ENCODE results near the gene CNOT6L. TPM values are rescaled to one million over a fixed set of nuclear protein-coding genes. Genes with fewer than 3 reads are reported as not detected.

Gene CNOT6L
- total and polyA plus RNA-seq, 7 donors: 4.2 to 21.6 (median 17.5) TPM

DNA sequence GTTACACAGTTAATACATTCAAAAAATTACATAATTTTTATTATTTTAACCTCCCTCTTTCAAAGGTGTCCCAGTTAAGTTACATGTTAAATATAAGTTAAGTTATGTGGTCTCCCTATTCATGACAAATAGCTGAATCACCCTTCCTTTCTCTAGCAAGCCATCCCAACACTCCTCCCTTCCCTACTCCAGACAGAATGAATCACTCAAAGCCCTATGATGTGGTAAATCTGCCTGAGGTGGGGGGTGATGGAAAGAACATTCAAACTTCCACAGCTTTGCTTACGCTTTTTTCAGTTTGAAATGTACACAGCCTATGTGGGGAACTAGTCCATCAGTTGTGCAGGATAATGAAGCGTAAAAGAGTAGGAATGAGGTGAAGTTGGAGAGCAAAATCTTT lies 123.4 kb downstream of the CNOT6L start:
- Histone ChIP-seq H3K4me3 (no peak overlapping the region), H3K27ac (no peak overlapping the region), H3K4me1 (peaks cover 0 to 19% (median 12%) of the 10 kb centered on the region in 4 donors), H3K27me3 (no peaks in the 10 kb centered on the region), H3K36me3 (no peaks in the 10 kb centered on the region), H3K9me3 (no peaks in the 10 kb centered on the region)
- 92 to 93% methylated on average over 2 of the region's 2 CpGs for WGBS, 2 donors
- intact Hi-C loops (cut with DNase I): no loop called here
- DNase-seq: no peak
- TF ChIP-seq, protein P1, sequence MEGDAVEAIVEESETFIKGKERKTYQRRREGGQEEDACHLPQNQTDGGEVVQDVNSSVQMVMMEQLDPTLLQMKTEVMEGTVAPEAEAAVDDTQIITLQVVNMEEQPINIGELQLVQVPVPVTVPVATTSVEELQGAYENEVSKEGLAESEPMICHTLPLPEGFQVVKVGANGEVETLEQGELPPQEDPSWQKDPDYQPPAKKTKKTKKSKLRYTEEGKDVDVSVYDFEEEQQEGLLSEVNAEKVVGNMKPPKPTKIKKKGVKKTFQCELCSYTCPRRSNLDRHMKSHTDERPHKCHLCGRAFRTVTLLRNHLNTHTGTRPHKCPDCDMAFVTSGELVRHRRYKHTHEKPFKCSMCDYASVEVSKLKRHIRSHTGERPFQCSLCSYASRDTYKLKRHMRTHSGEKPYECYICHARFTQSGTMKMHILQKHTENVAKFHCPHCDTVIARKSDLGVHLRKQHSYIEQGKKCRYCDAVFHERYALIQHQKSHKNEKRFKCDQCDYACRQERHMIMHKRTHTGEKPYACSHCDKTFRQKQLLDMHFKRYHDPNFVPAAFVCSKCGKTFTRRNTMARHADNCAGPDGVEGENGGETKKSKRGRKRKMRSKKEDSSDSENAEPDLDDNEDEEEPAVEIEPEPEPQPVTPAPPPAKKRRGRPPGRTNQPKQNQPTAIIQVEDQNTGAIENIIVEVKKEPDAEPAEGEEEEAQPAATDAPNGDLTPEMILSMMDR (IDR thresholded peaks at IDR 0.05): no peak
- no peak for TF ChIP-seq EP300 (IDR thresholded peaks at IDR 0.05)
- no peak for TF ChIP-seq POLR2A (IDR thresholded peaks at IDR 0.05)
- no peak for TF ChIP-seq POLR2AphosphoS5 (IDR thresholded peaks at IDR 0.05)

DNA sequence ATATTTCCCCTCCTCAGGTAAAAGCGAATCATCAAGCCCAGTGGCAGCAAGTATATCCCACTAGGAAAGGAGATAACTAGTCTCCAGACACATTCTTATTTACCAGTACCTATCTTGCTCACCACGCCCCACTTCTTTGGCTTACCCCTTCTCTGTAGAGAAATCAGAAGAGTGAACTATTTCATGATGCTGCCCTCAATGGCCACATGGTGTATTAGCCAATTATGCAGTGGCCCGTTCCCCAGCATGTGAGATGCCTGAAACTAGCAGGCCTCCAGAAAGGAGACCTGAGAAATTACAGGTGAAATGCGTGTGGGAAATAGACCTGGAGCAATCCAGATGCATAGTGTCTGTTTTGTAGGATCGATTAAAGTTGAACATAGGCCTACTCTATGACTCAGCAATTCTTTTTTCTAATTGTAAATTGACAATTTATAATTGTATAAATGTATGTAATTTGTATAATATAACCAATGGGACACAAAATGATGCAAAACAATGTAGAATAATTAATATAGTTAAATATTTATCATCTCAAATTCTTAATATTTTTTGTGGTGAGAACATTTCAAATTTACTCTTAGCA lies 126.2 kb downstream of the CNOT6L start:
- Histone ChIP-seq H3K9me3 (no peaks in the 10 kb centered on the region), H3K36me3 (no peaks in the 10 kb centered on the region), H3K4me1 (peaks cover 0 to 6% (median 0%) of the 10 kb centered on the region in 4 donors), H3K27me3 (no peaks in the 10 kb centered on the region), H3K4me3 (no peak overlapping the region), H3K27ac (no peak overlapping the region)
- WGBS, 2 donors: 96 to 98% methylated on average over 5 of the region's 5 CpGs
- no peak for DNase-seq
- TF ChIP-seq EP300 (IDR thresholded peaks at IDR 0.05) (no peak), POLR2AphosphoS5 (IDR thresholded peaks at IDR 0.05) (no peak), POLR2A (IDR thresholded peaks at IDR 0.05) (no peak)
- TF ChIP-seq, protein P1 (IDR thresholded peaks at IDR 0.05): no peak
- intact Hi-C loops (cut with DNase I): no loop called here

GRCh38 chr4:77681792-77682191 lies 137.4 kb downstream of the CNOT6L start:
- H3K27me3 ChIP-seq: no peaks in the 10 kb centered on the region
- H3K9me3 ChIP-seq: no peaks in the 10 kb centered on the region
- TF ChIP-seq POLR2A (IDR thresholded peaks at IDR 0.05): no peak
- no peak for TF ChIP-seq EP300 (IDR thresholded peaks at IDR 0.05)
- TF ChIP-seq, protein P1 (IDR thresholded peaks at IDR 0.05): no peak
- no peak for TF ChIP-seq POLR2AphosphoS5 (IDR thresholded peaks at IDR 0.05)
- H3K36me3 ChIP-seq: no peaks in the 10 kb centered on the region
- no peaks in the 10 kb centered on the region for H3K4me1 ChIP-seq
- DNase-seq: no peak
- no peak overlapping the region for H3K27ac ChIP-seq
- intact Hi-C loops (cut with DNase I): no loop called here
- H3K4me3 ChIP-seq: no peak overlapping the region
- 96 to 97% methylated on average over 11 of the region's 11 CpGs for WGBS, 2 donors

- Histone ChIP-seq H3K9me3 (no peaks in the 10 kb centered on the region), H3K36me3 (no peaks in the 10 kb centered on the region), H3K4me3 (no peak overlapping the region), H3K27me3 (no peaks in the 10 kb centered on the region), H3K27ac (no peak overlapping the region), H3K4me1 (peaks cover 0 to 7% (median 0%) of the 10 kb centered on the region in 4 donors)
- no peak for DNase-seq
- 92 to 94% methylated on average over 3 of the region's 3 CpGs for WGBS, 2 donors
- TF ChIP-seq, protein P1 (IDR thresholded peaks at IDR 0.05): no peak
- TF ChIP-seq POLR2AphosphoS5 (IDR thresholded peaks at IDR 0.05): no peak
- no peak for TF ChIP-seq EP300 (IDR thresholded peaks at IDR 0.05)
- no peak for TF ChIP-seq POLR2A (IDR thresholded peaks at IDR 0.05)
- intact Hi-C loops (cut with DNase I): no loop called here
These were observed 142.3 kb downstream of the CNOT6L start for GRCh38 chr4:77676842-77677241.

DNA sequence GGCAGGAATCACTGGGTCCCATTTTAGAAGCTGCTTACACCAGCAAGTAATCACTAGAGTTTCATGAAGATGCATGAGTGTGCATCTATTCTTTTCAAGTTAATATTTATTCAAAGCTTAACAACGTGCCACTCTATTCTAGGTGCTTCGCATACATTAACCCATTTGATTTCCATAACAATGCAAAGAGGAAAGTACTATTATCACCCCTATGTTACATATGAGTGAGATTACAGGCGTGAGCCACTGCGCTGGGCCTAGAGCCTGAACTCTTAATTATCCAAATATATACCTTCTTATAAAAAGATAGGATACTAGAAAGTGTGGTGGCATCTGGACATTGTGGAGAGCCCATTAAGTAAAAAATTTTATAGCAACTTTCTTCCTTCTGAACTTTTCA lies 148.1 kb downstream of the CNOT6L start:
- no peaks in the 10 kb centered on the region for H3K27me3 ChIP-seq
- intact Hi-C loops (cut with DNase I): no loop called here
- H3K4me1 ChIP-seq: peaks cover 0 to 4% (median 0%) of the 10 kb centered on the region in 4 donors
- DNase-seq: no peak
- no peak overlapping the region for H3K27ac ChIP-seq
- H3K4me3 ChIP-seq: no peak overlapping the region
- no peaks in the 10 kb centered on the region for H3K36me3 ChIP-seq
- H3K9me3 ChIP-seq: no peaks in the 10 kb centered on the region
- WGBS, 2 donors: 92% methylated on average over 4 of the region's 4 CpGs
- TF ChIP-seq, protein P1 (IDR thresholded peaks at IDR 0.05): no peak
- no peak for TF ChIP-seq POLR2A (IDR thresholded peaks at IDR 0.05)
- TF ChIP-seq POLR2AphosphoS5 (IDR thresholded peaks at IDR 0.05): no peak
- TF ChIP-seq EP300 (IDR thresholded peaks at IDR 0.05): no peak
